GM12878 (cell line): ENCODE results near the gene GCDH. TPM values are rescaled to one million over a fixed set of nuclear protein-coding genes. Genes with fewer than 3 reads are reported as not detected.

ENCODE experiments used
- CEBPB ChIP-seq, 2 experiments: fragments of 150-350 bp in 1 of 2; IDR thresholded peaks; 2 replicates each; pipeline ENCODE4 v1.6.1; 2012 to 2014; ENCODE audit warnings: low read depth in 2 of 2, low read length in 2 of 2, borderline replicate concordance in 1 of 2, inconsistent platforms in 1 of 2
- CUX1 ChIP-seq: IDR thresholded peaks from 2 replicates; pipeline ENCODE4 v1.6.1; 2012; ENCODE audit warnings: improper control_type of control experiment, low read depth, low read length; ENCODE audit not compliant: insufficient replicate concordance
- FOXM1 ChIP-seq: IDR thresholded peaks from 2 replicates; pipeline ENCODE4 v1.6.1; 2012; ENCODE audit warnings: low read depth, mild to moderate bottlenecking, inconsistent platforms, low read length, moderate library complexity
- IRF5 ChIP-seq: fragments of 450-650 bp; IDR thresholded peaks from 2 replicates; pipeline ENCODE4 v1.6.1; 2017; ENCODE audit warnings: borderline replicate concordance
- NR2C2 ChIP-seq: IDR thresholded peaks from 2 replicates; pipeline ENCODE4 v1.6.1; 2011; ENCODE audit warnings: borderline replicate concordance, low read depth; ENCODE audit not compliant: control insufficient read depth, insufficient read length
- RCOR1 ChIP-seq: conservative IDR thresholded peaks from 2 replicates; pipeline ENCODE4 v1.6.1; 2012; ENCODE audit warnings: low read depth, low read length, improper control_type of control experiment
- polyA plus RNA-seq, 11 experiments: library from polyadenylated mRNA; depleted of rRNA in 4 of 11; unstranded in 6 of 11; stranded (reverse) in 5 of 11; fragments of >200 nt; fragmentation: Nextera tagmentation in 4 of 11; fragmentation: Illumina TruSeq in 1 of 11; extraction: Ambion mirVana in 4 of 11; extraction: Trizol in 1 of 11; gene quantifications; 1 replicate in 1 of 11; 2 replicates in 10 of 11; pipeline versions ENCODE4 v1.2.1 to v1.2.3, GENCODE V29; 2011 to 2016; ENCODE audit warnings: inconsistent platforms in 2 of 11, missing spikeins in 2 of 11, low read depth in 1 of 11
- total RNA-seq, 4 experiments: library from RNA; depleted of rRNA in 3 of 4; stranded (reverse); fragments of >200 nt in 3 of 4; fragmentation: Illumina TruSeq in 1 of 4; extraction: Trizol in 1 of 4; gene quantifications; 2 replicates each; pipeline versions ENCODE4 v1.2.1 to v1.2.3, GENCODE V29; 2013 to 2021

GCDH gene
- total and polyA plus RNA-seq, 10 of the 15 experiments (the other 5 are each of a cell fraction or from before 2014, with no cell fraction given), result 4.2 to 69.4 (median 39.7) TPM

GRCh38 chr19:12907166-12907565 is 16.2 kb downstream of the GCDH start (continued):
- no peak for TF ChIP-seq IRF5
- no peak for TF ChIP-seq FOXM1
- TF ChIP-seq CUX1, result no peak
- TF ChIP-seq NR2C2, result no peak
- no peak for TF ChIP-seq RCOR1
- TF ChIP-seq CEBPB (IDR thresholded peaks at IDR 0.05; ENCODE audit: borderline replicate concordance in 1 of 2, low read depth in 2 of 2, low read length in 2 of 2), result no peak
